CD4-positive, alpha-beta T cell treated with Interleukin-17A for 4 hours (primary cell): ENCODE results near the gene CYP11A1.

Experiments used
- DNase-seq: peaks from one replicate; pipeline ENCODE4 v3.0.0-alpha.2; 2020; ENCODE audit warnings: mixed read lengths

CYP11A1 gene

GRCh38 chr15:74387621-74388362 lies 20.3 kb upstream of the CYP11A1 start:
- no peak for DNase-seq

GRCh38 chr15:74387141-74387541 lies 19.7 kb upstream of the CYP11A1 start:
- no peak for DNase-seq

- DNase-seq, result no peak
Observed at GRCh38 chr15:74386496-74387140, 19.2 kb upstream of the CYP11A1 start.

- no peak for DNase-seq
Observed at GRCh38 chr15:74385733-74386132, 18.3 kb upstream of the CYP11A1 start.

- peak; percentile 48 for DNase-seq
Observed at GRCh38 chr15:74384881-74385643, 17.6 kb upstream of the CYP11A1 start.

GRCh38 chr15:74384566-74384880 lies 17.1 kb upstream of the CYP11A1 start:
- DNase-seq, result no peak

- DNase-seq, result peak; percentile 67
Observed at GRCh38 chr15:74383695-74384565, 16.5 kb upstream of the CYP11A1 start.

- DNase-seq, result no peak
Observed at GRCh38 chr15:74383286-74383685, 15.8 kb upstream of the CYP11A1 start.

- peak; percentile 87 for DNase-seq
Observed at GRCh38 chr15:74382004-74382816, 14.8 kb upstream of the CYP11A1 start.

- DNase-seq, result no peak
Observed at GRCh38 chr15:74381481-74381880, 14.0 kb upstream of the CYP11A1 start.

- DNase-seq, result no peak
Observed at GRCh38 chr15:74381190-74381453, 13.7 kb upstream of the CYP11A1 start.

- DNase-seq, result no peak
Observed at GRCh38 chr15:74380361-74381189, 13.1 kb upstream of the CYP11A1 start.

- peak; percentile 39 for DNase-seq
Observed at GRCh38 chr15:74378848-74379247, 11.4 kb upstream of the CYP11A1 start.

- no peak for DNase-seq
Observed at GRCh38 chr15:74377831-74378766, 10.7 kb upstream of the CYP11A1 start.

GRCh38 chr15:74376825-74377581 lies 9.6 kb upstream of the CYP11A1 start:
- DNase-seq, result no peak

GRCh38 chr15:74376226-74376625 lies 8.8 kb upstream of the CYP11A1 start:
- no peak for DNase-seq

- peak; percentile 86 for DNase-seq
Observed at GRCh38 chr15:74375303-74375693, 7.9 kb upstream of the CYP11A1 start.

GRCh38 chr15:74374648-74375302 lies 7.3 kb upstream of the CYP11A1 start:
- no peak for DNase-seq
